Natural killer cell (primary cell): ENCODE data around the gene CD180. TPM values are rescaled to one million over a fixed set of nuclear protein-coding genes. Genes with fewer than 3 reads are reported as not detected.
A peak's percentile ranks its signal among the peaks of the same experiment; 100 is the strongest.

ENCODE experiments used
- ATAC-seq, 3 donors: fragments of 150-1000 bp in 2 of 3; fragments of 200-7000 bp in 1 of 3; cut with Tn5 transposase; 1 replicate in 1 of 3; 2 replicates in 2 of 3; pipeline ENCODE4 v1.10.0; 2021; ENCODE audit warnings: mild to moderate bottlenecking in 2 of 3, moderate library complexity in 2 of 3
- DNase-seq, 2 donors: peaks; one replicate each; pipeline versions ENCODE4 v3.0.0 to v3.0.0-alpha.2; 2013 to 2021; ENCODE audit warnings: mixed read lengths in 1 of 2
- H3K27ac ChIP-seq: one replicate; pipeline ENCODE4 v1.5.1; 2013; ENCODE audit warnings: mild to moderate bottlenecking, low read length
- H3K27me3 ChIP-seq: one replicate; pipeline ENCODE4 v1.6.1; 2013; ENCODE audit warnings: low read length; ENCODE audit not compliant: control insufficient read depth, insufficient read depth
- H3K36me3 ChIP-seq: one replicate; pipeline ENCODE4 v1.6.1; 2013; ENCODE audit warnings: low read length; ENCODE audit not compliant: control insufficient read depth, insufficient read depth
- H3K4me1 ChIP-seq: one replicate; pipeline ENCODE4 v1.6.1; 2013; ENCODE audit warnings: low read length; ENCODE audit not compliant: control insufficient read depth, insufficient read depth
- H3K4me3 ChIP-seq: one replicate; pipeline ENCODE4 v1.5.1; 2013; ENCODE audit warnings: low read length
- H3K9me3 ChIP-seq: one replicate; pipeline ENCODE4 v1.6.1; 2013; ENCODE audit warnings: low read length; ENCODE audit not compliant: control insufficient read depth, insufficient read depth
- H3K27ac Mint-ChIP-seq, 2 donors: one replicate each; pipeline ENCODE4 v1.8.0; 2022; ENCODE audit warnings: mild to moderate bottlenecking in 2 of 2, mixed read lengths in 2 of 2, moderate library complexity in 1 of 2
- H3K27me3 Mint-ChIP-seq, 2 donors: one replicate each; pipeline ENCODE4 v1.8.0; 2022; ENCODE audit warnings: low read depth in 2 of 2, mixed read lengths in 2 of 2
- H3K36me3 Mint-ChIP-seq: one replicate; pipeline ENCODE4 v1.8.0; 2022; ENCODE audit warnings: mixed read lengths
- H3K4me1 Mint-ChIP-seq, 2 donors: one replicate each; pipeline ENCODE4 v1.8.0; 2022; ENCODE audit warnings: mixed read lengths in 2 of 2
- H3K4me3 Mint-ChIP-seq: one replicate; pipeline ENCODE4 v1.8.0; 2022; ENCODE audit warnings: mild to moderate bottlenecking, moderate library complexity, mixed read lengths
- H3K9me3 Mint-ChIP-seq, 2 donors: one replicate each; pipeline ENCODE4 v1.8.0; 2022; ENCODE audit warnings: mixed read lengths in 2 of 2
- WGBS: methylation state at CpG from one replicate; pipeline ENCODE4 v1.1.7; 2013; ENCODE audit warnings: missing lambda C conversion rate; ENCODE audit not compliant: insufficient coverage; 5-methylcytosine and 5-hydroxymethylcytosine counted together
- intact Hi-C: fragments of 100-400 bp; cut with micrococcal nuclease; formaldehyde crosslinking; loops from one replicate; pipeline ENCODE4 v1.14.2; 2022
- total RNA-seq, 4 donors: library from RNA; stranded (reverse); fragments of 120-200 nt in 1 of 4; gene quantifications; one replicate each; pipeline versions ENCODE4 v1.2.3 to v1.2.4, GENCODE V29; 2013 to 2022
- TF ChIP-seq, protein P1 (sequence below): fragments of 200-600 bp; IDR thresholded peaks from one replicate; pipeline ENCODE4 v1.8.0; 2022; ENCODE audit warnings: antibody characterized with exemption

Gene CD180
- total RNA-seq, 3 donors from 2014 or later (not counting 1 experiment from before 2014, with no cell fraction given), result 0.34 to 1.2 (median 1.1) TPM

DNA sequence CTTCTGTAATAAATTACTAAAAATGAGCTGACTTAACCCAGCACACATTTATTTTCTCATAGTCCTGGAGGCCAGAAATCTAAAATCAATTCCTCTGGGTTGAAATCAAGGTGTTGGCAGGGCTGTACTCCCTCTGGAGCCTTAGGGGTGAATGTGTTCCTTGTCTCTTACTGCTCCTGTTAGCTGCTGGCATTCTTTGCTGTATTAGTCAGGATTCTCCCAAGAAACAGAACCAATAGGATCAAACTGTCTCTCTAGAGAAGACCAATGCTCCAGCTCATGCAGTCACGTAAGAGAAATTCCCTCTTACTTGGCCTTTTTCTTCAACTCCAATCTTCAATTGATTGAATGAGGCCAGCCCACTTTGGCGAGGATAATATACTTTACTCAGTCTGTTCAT is 15.3 kb upstream of the CD180 start:
- Mint-ChIP-seq H3K9me3 (no peaks in the 10 kb centered on the region), H3K4me1 (peaks cover 41 to 45% of the 10 kb centered on the region in 2 donors), H3K27ac (no peak overlapping the region), H3K4me3 (no peak overlapping the region), H3K27me3 (no peaks in the 10 kb centered on the region), H3K36me3 (no peaks in the 10 kb centered on the region)
- peaks cover 45% of the 10 kb centered on the region for H3K4me1 ChIP-seq
- intact Hi-C loops, result no loop called here
- TF ChIP-seq, protein P1, sequence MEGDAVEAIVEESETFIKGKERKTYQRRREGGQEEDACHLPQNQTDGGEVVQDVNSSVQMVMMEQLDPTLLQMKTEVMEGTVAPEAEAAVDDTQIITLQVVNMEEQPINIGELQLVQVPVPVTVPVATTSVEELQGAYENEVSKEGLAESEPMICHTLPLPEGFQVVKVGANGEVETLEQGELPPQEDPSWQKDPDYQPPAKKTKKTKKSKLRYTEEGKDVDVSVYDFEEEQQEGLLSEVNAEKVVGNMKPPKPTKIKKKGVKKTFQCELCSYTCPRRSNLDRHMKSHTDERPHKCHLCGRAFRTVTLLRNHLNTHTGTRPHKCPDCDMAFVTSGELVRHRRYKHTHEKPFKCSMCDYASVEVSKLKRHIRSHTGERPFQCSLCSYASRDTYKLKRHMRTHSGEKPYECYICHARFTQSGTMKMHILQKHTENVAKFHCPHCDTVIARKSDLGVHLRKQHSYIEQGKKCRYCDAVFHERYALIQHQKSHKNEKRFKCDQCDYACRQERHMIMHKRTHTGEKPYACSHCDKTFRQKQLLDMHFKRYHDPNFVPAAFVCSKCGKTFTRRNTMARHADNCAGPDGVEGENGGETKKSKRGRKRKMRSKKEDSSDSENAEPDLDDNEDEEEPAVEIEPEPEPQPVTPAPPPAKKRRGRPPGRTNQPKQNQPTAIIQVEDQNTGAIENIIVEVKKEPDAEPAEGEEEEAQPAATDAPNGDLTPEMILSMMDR, result no peak
- no peak for DNase-seq
- H3K27ac ChIP-seq, result no peak overlapping the region
- H3K9me3 ChIP-seq, result no peaks in the 10 kb centered on the region
- no peak overlapping the region for H3K4me3 ChIP-seq
- H3K36me3 ChIP-seq, result no peaks in the 10 kb centered on the region
- no peak for ATAC-seq
- no peaks in the 10 kb centered on the region for H3K27me3 ChIP-seq
- 100% methylated on average over 2 of the region's 2 CpGs for WGBS

DNA sequence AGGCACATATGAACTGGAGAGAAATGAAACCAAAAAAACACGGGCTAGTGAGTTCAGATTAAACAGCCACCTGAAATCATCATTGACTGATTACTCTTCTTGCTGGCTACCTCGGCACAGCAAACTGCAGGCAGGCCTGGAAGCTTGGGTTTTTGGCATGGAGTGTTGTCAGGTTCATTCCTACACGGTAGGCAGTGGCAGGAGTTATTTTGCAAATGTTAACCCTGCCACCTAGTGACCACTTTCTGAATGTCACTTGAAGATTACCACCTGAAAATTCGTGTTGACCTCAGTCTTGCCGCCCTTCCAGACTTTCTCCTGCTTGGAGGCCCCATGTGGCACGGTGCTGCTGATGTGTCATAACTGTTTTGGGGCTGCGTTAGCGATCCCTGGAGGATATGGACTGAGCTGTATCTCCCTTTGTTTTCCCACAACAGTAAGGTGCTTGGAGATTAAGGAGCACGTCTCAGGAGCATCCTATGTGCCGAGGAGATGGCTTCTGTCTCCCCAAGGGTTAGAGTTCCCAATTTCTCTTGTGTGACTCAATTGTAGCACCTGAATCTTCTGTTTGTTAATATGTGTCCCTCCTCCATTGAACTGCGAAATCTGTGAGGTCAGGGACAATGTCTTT is 12.7 kb upstream of the CD180 start:
- intact Hi-C loops, result loop anchor here (1.0 to 5.0 kb wide), 4 partner anchors 42 to 902 kb away; no protein-coding TSS in a partner anchor
- Histone ChIP-seq H3K27me3 (no peaks in the 10 kb centered on the region), H3K36me3 (no peaks in the 10 kb centered on the region), H3K4me1 (peaks cover 38% of the 10 kb centered on the region), H3K9me3 (no peaks in the 10 kb centered on the region), H3K27ac (no peak overlapping the region), H3K4me3 (no peak overlapping the region)
- no peak overlapping the region for H3K4me3 Mint-ChIP-seq
- no peaks in the 10 kb centered on the region for H3K27me3 Mint-ChIP-seq
- 30% methylated on average over 11 of the region's 11 CpGs for WGBS
- ATAC-seq, result peak; percentile 77 to 84 (median 83)
- no peaks in the 10 kb centered on the region for H3K9me3 Mint-ChIP-seq
- H3K4me1 Mint-ChIP-seq, result peaks cover 45 to 47% of the 10 kb centered on the region in 2 donors
- no peaks in the 10 kb centered on the region for H3K36me3 Mint-ChIP-seq
- TF ChIP-seq, protein P1, result peak; percentile 82
- DNase-seq, result peak in 1 of 2 donors; percentile 88
- H3K27ac Mint-ChIP-seq, result peak overlapping the region; percentile 3 to 74

DNA sequence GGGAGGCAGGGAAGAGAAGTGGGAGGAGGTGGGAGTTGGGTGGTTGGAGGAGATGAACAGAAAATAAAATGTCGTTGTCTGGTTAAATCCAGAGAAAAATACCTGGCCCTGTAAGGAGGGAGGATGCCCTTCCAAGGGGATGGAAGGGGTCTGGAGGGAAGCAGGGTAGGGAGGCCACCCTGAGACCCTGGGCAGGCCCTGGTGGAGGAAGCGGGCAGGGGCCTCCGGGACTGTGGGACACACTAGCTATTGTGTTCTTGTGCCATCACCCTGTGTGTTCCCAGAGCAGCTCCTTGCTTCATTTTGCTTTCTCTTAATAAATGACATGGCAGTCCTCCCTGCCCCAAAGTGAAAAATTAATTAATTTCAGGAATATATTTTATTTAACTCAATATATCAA is 11.8 kb upstream of the CD180 start:
- Mint-ChIP-seq H3K4me3 (no peak overlapping the region), H3K27ac (peak overlapping the region; percentile 84 to 88), H3K9me3 (no peaks in the 10 kb centered on the region), H3K36me3 (no peaks in the 10 kb centered on the region), H3K4me1 (peaks cover 44% of the 10 kb centered on the region in 2 donors), H3K27me3 (no peaks in the 10 kb centered on the region)
- H3K9me3 ChIP-seq, result no peaks in the 10 kb centered on the region
- TF ChIP-seq, protein P1, result no peak
- H3K27me3 ChIP-seq, result no peaks in the 10 kb centered on the region
- no peak for ATAC-seq
- H3K27ac ChIP-seq, result no peak overlapping the region
- 95% methylated on average over 3 of the region's 3 CpGs for WGBS
- no peak for DNase-seq
- peaks cover 46% of the 10 kb centered on the region for H3K4me1 ChIP-seq
- no peaks in the 10 kb centered on the region for H3K36me3 ChIP-seq
- intact Hi-C loops, result loop anchor here (2.0 to 5.0 kb wide), 3 partner anchors 42 to 901 kb away; no protein-coding TSS in a partner anchor
- H3K4me3 ChIP-seq, result no peak overlapping the region
